AG08396 (cell line): ENCODE data around the gene TRAP1.
A peak's percentile ranks its signal among the peaks of the same experiment; 100 is the strongest.
"Not testable (repeated sequence)": the region's sequence is repeated elsewhere in the genome, so short reads cannot be mapped to it uniquely, and the experiment has no call there.

ENCODE experiments used
- DNase-seq: peaks from one replicate; pipeline ENCODE4 v3.0.0; 2012; ENCODE audit warnings: low spot score, mixed read lengths

Gene TRAP1

GRCh38 chr16:3612510-3613466, 104.5 kb downstream of the TRAP1 start:
- DNase-seq, result no peak

- DNase-seq, result peak; percentile 100
Measured at GRCh38 chr16:3611146-3611975, 106.0 kb downstream of the TRAP1 start, which contains the start of gene SLX4. Gene SLX4 (minus strand): TSS chr16:3611606. CDS start chr16:3608964, 2,642 bp downstream.

- no peak for DNase-seq
Measured at GRCh38 chr16:3610698-3611145, 106.6 kb downstream of the TRAP1 start.

GRCh38 chr16:3609895-3610697, 107.2 kb downstream of the TRAP1 start:
- peak; percentile 9 for DNase-seq

GRCh38 chr16:3608976-3609375, 108.3 kb downstream of the TRAP1 start:
- DNase-seq, result not testable (repeated sequence)

- DNase-seq, result no peak
Measured at GRCh38 chr16:3608069-3608468, 109.3 kb downstream of the TRAP1 start.
